ENCODE measurements around the gene CACNA1C.
"Not testable (repeated sequence)": the region's sequence is repeated elsewhere in the genome, so short reads cannot be mapped to it uniquely, and the experiment has no call there.

The CACNA1C gene

DNA sequence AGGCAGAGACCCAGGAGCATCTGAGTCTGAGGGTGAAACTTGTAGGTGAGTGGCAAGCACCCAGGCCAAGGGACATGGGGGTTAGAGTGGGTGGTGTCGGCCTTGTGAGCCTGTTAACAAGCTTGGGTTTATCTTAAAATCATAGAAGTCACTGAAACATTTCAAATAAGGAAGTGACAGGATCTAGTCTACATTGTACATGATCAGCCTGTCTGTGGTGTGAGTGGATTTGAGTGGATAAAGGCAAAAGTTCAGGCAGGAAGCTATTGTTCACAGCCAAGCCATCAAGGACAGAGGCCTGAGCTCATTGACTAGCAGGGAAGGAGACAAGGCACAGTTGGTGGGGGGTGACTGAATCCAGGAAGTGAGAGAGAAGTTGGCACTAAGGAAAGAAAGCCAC, 682.6 kb downstream of the CACNA1C start:
- DNase-seq: no peak

- no peak for DNase-seq
Measured at GRCh38 chr12:2737656-2738241, 685.0 kb downstream of the CACNA1C start.

DNA sequence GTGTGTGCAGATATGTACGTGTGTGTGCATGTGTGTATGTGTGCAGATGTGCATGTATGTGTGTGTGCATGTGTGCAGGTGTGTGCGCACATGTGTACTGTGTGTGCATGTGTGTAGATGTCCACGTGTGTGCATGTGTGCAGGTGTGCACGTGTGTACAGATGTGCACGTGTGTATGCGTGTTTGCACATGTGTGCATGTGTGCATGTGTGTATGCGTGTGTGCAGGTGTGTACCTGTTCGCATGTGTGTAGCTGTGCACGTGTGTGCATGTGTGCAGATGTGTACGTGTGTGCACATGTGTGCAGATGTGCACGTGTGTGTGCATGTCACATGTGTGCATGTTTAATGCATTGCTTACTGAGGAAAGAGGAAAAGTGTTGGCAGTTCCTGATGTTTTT, 686.3 kb downstream of the CACNA1C start:
- DNase-seq: no peak

GRCh38 chr12:2739832-2740641, 687.2 kb downstream of the CACNA1C start:
- no peak for DNase-seq

- DNase-seq: not testable (repeated sequence)
Measured at GRCh38 chr12:2742037-2742436, 689.2 kb downstream of the CACNA1C start.

DNA sequence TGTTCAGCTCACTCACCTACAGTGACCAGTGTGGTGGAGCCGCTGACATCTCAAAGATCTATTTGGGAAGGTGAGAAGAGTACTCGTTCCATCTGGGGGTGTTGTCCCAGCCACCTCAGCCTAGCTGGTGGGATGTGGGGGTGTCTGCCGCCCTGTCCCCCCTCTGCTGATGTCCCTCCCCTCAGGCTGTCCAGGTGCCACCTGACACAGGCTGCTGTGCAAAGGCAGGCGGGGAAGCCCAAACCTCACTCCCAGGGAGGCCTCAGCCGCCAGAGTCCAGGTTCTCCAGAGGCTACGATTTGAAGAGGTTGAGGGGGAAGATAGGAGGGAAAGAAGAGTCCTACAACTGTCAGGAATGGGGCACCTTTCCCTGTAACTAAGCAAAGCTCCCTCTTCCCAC, 690.7 kb downstream of the CACNA1C start:
- no peak for DNase-seq

- DNase-seq: no peak
Measured at GRCh38 chr12:2745655-2746054, 692.9 kb downstream of the CACNA1C start.
